Activated naive CD8-positive, alpha-beta T cell (primary cell): ENCODE measurements around the gene TCERG1L.

Source experiments
- H3K27ac Mint-ChIP-seq: one replicate; pipeline ENCODE4 v1.8.0; 2021; ENCODE audit warnings: mixed read lengths
- H3K27me3 Mint-ChIP-seq: one replicate; pipeline ENCODE4 v1.8.0; 2021; ENCODE audit warnings: mixed read lengths
- H3K36me3 Mint-ChIP-seq: one replicate; pipeline ENCODE4 v1.8.0; 2021; ENCODE audit warnings: mixed read lengths
- H3K4me1 Mint-ChIP-seq: one replicate; pipeline ENCODE4 v1.8.0; 2021; ENCODE audit warnings: low read depth, mixed read lengths
- H3K4me3 Mint-ChIP-seq: one replicate; pipeline ENCODE4 v1.8.0; 2021; ENCODE audit warnings: mild to moderate bottlenecking, mixed read lengths
- H3K9me3 Mint-ChIP-seq: one replicate; pipeline ENCODE4 v1.8.0; 2021; ENCODE audit warnings: low read depth, mixed read lengths

TCERG1L gene

DNA sequence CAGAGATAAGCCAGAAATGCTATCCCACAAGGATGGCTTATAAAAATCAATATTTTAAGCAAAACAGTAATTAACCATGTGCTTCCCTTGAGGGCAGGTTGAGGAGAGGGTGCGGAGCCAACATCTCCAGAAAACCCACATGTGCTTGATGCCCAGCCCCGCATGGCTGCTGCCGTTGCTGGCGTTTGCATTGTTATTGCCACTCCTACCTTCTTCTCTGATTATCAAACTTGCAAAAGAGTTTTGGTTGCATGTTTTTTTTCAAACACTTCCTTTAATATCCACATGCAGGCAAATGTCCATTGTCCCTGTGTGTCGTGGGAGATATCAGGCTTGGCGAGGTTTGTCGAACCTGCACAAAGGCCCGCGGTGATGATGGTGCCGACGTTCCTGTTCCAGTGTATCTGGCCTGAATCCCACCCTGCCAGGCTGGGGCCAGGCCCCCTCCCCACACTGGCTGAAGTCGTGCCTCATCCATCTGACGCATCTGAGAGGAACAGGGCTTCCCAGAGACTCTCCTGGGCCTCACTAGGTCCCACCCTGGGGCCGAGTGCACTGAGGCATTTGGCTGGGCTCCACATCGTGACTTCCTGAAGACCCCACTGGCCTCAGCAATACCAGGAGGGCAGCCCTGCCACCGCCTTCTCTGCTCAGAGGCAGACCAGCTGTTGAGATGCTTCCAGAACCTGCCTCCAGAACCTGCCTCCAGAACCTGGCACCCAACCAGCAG is 40.9 kb downstream of the TCERG1L start:
- H3K4me1 Mint-ChIP-seq = no peaks in the 10 kb centered on the region
- no peaks in the 10 kb centered on the region for H3K9me3 Mint-ChIP-seq
- no peak overlapping the region for H3K27ac Mint-ChIP-seq
- no peaks in the 10 kb centered on the region for H3K36me3 Mint-ChIP-seq
- peaks cover 3% of the 10 kb centered on the region for H3K27me3 Mint-ChIP-seq
- no peak overlapping the region for H3K4me3 Mint-ChIP-seq

DNA sequence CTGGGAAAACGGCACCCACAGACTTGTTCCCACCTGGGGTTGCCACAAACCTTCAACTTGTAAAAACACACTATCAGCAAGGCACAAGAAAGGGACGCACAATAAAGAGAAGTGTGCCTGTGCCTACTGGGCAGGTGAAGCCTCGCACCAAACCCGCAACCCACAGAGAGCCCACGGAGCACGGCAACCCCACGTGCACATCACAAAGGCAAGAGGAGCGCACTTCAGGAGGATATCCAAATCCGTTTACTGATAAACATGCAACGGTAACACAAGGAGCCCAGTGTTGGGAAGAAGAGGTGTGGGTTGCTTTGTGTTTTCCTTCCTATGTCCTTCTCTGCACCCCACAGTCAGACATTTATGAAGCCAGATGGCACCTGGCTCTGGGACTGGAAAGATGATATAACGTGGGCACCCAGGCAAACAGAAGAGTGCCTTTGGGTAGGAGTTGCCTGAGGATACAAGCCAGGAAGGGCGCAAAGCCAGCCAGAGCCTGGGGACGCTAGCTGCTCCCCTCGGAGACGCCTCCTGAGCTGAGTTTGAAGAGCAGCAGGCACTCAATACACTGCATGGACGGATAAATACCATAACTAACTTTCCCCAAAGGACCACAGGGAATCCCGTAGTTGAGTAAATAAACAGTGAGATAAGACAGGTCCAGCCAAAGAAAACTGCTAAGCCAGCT is 41.6 kb downstream of the TCERG1L start:
- no peaks in the 10 kb centered on the region for H3K4me1 Mint-ChIP-seq
- peaks cover 3% of the 10 kb centered on the region for H3K27me3 Mint-ChIP-seq
- H3K4me3 Mint-ChIP-seq = no peak overlapping the region
- no peaks in the 10 kb centered on the region for H3K9me3 Mint-ChIP-seq
- no peak overlapping the region for H3K27ac Mint-ChIP-seq
- H3K36me3 Mint-ChIP-seq = no peaks in the 10 kb centered on the region

DNA sequence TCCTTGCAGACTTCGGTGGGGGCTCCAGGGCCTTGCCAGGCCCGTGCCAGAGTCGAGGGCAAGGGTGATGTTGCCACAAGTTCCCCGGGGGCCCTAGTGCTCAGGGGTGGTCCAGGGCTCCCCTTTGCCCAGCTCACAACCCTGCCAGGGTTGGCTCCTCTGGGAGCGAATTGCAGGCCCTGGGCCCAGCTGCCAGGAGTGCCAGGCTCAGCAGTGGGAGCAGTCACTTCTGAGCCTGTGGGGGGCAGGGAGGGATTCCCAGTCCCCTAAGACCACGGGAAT is 43.8 kb downstream of the TCERG1L start:
- Mint-ChIP-seq H3K27ac (no peak overlapping the region), H3K4me1 (no peaks in the 10 kb centered on the region), H3K9me3 (no peaks in the 10 kb centered on the region), H3K27me3 (peaks cover 3% of the 10 kb centered on the region), H3K4me3 (no peak overlapping the region), H3K36me3 (no peaks in the 10 kb centered on the region)

DNA sequence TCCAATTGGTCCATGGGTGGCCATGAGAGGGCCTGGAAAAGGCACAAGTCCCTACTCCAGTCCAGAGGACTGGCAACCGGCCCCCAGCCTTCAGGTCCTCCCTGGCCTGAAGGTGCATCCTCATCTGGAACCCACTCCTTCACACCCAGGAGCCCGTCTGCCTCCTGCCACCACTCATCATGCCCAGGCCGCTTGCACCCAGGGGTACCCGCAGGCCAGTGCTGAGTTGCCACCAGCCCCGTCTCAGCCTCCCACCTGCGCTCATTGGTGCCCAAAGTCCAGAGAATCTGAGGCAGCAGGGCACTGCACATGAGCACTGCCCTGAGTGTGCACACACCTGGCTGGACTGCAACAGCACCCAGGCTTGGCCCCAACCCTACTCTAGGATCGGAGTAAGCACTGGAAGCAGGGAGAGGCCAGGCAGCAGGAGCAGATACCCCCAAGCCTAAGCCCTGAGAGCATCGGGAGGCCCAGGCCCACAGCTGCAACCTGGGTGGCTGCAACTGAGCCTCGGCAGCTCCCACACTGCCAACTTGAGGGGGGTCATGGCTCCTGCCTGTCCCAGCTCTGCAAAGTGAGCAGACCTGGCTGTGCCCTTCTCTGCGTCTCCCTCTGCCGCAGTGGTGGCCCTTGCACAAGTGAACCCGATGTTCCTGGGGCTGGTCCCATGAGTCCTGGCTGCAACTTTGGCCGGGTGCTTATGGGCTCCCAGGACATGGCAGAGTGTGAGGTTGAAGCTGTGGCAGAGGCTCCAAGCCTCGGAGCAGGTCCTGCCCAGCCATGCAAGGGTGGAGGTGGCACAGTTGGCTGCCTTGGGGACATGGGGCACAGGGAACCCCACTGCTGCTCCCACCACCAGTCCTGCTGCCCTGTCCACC is 44.3 kb downstream of the TCERG1L start:
- no peaks in the 10 kb centered on the region for H3K36me3 Mint-ChIP-seq
- peaks cover 3% of the 10 kb centered on the region for H3K27me3 Mint-ChIP-seq
- no peak overlapping the region for H3K4me3 Mint-ChIP-seq
- no peak overlapping the region for H3K27ac Mint-ChIP-seq
- no peaks in the 10 kb centered on the region for H3K9me3 Mint-ChIP-seq
- no peaks in the 10 kb centered on the region for H3K4me1 Mint-ChIP-seq

DNA sequence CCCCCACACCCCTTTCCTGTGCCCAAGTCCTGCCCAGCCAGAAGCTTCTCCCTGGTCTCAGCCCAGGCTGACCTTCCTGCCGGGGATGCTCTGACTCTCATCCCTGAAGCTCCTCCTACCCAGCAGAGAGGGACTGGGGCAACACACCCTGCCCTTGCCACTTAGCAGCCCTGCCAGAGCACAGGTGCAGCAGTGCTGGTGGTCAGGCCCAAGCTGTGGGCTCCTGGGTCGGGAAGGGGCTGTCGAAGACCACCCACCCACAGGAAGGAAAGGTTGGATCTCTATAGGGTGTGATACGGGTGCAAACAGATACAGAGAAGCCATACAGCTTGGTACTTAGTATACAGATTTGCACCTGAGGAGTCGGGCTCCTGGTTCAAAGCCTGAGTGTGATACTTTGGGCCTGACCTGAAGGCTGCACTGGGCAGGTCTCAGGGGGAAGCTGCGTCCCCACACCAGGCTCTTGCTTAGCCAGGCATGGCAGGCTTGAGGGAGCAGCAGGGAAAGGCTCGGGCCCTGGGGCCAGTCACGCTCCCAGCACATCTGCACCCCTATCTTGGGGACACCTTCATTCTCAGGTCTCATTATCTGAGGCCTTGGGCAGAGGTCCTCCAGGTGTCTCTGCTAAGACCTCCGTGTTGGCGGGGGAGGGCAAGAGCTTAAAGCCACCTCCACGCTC is 47.3 kb downstream of the TCERG1L start:
- Mint-ChIP-seq H3K4me1 (no peaks in the 10 kb centered on the region), H3K27me3 (peaks cover 5% of the 10 kb centered on the region), H3K36me3 (no peaks in the 10 kb centered on the region), H3K27ac (no peak overlapping the region), H3K9me3 (no peaks in the 10 kb centered on the region), H3K4me3 (no peak overlapping the region)

DNA sequence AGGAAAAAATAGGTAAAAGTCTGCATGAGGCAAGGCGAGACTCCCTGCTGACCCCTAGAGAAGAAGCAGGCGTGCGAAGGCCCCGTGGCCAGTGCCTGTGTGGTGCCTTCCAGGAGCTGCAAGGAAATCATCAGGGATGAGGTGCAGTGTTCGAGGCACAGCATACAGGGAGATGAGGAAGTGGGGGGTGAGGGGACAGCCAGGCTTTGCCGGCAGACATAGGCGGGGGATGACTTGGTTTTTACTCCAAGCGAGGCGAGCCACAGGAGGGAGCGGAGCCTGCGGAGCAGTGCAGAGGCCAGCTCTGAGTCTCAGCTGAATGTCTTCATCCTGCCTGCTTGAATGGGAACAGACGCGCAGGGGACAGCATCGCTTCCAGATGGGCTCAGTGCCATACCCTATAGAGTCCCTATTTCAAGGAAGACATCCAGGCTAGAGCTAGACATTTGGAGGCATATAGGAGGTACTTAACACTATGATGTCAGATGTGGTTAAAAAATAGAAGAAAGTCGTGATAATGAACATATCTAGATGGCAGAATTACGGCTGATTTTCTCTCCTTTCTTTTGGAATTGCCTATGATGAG is 49.5 kb downstream of the TCERG1L start:
- no peaks in the 10 kb centered on the region for H3K9me3 Mint-ChIP-seq
- H3K36me3 Mint-ChIP-seq = no peaks in the 10 kb centered on the region
- no peak overlapping the region for H3K27ac Mint-ChIP-seq
- no peak overlapping the region for H3K4me3 Mint-ChIP-seq
- H3K27me3 Mint-ChIP-seq = peaks cover 1% of the 10 kb centered on the region
- H3K4me1 Mint-ChIP-seq = no peaks in the 10 kb centered on the region

DNA sequence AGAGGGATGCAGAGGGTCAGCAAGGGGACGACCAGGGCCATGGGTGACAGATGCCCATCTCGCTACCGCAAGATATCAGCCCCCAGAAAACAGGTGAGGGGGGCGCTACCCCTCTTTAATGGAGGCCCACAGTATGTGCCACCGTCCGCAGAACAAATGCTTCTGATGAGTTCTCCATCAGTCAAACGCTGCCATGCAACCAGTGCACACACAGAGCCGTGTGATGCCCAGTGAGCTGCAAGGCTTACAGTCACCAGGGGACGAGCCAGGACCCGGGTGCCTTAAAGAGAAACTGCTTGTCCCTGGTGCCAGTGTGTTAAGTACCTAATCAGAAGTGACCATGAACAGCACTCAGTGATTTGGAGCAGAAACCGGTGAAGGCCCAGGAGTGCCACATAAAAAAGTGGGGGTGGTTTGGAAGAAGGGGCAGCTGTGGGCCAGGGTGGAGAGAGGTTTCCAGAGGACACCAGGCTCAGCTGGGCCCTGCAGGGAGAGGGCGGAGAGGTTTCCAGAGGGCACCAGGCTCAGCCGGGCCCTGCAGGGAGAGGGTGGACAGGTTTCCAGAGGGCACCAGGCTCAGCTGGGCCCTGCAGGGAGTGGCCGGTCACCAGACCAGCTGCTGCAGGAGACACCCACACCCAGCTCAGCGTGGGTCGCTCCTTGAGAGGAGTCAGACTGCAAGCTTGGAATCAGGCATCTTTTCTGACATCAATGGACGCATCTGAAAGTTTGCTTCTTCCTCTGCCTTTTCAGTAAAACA is 50.9 kb downstream of the TCERG1L start:
- no peaks in the 10 kb centered on the region for H3K9me3 Mint-ChIP-seq
- H3K36me3 Mint-ChIP-seq = no peaks in the 10 kb centered on the region
- H3K4me1 Mint-ChIP-seq = no peaks in the 10 kb centered on the region
- no peak overlapping the region for H3K4me3 Mint-ChIP-seq
- H3K27ac Mint-ChIP-seq = no peak overlapping the region
- H3K27me3 Mint-ChIP-seq = peaks cover 1% of the 10 kb centered on the region

DNA sequence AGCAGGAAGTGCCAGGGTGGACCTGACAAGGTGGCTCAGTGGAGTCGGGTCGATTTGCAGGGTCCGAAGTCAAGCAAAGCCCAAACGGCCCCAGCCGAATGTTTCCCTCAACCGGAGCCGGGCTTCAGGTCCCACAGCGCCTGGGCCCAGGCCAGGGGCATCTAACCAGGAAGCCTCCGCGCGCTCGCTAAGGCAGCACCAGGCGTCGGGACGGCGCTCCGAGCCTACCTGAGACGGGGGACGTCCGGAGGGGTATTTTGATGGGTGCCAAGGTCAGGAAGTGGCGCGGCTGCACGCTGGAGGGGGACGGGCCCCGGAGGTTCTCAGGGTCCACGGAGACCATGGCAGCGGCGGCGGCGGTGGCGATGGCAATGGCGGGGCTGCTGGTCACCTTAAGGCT is 51.5 kb downstream of the TCERG1L start:
- H3K4me1 Mint-ChIP-seq = no peaks in the 10 kb centered on the region
- H3K36me3 Mint-ChIP-seq = no peaks in the 10 kb centered on the region
- H3K9me3 Mint-ChIP-seq = no peaks in the 10 kb centered on the region
- H3K27me3 Mint-ChIP-seq = peaks cover 1% of the 10 kb centered on the region
- H3K27ac Mint-ChIP-seq = no peak overlapping the region
- no peak overlapping the region for H3K4me3 Mint-ChIP-seq

DNA sequence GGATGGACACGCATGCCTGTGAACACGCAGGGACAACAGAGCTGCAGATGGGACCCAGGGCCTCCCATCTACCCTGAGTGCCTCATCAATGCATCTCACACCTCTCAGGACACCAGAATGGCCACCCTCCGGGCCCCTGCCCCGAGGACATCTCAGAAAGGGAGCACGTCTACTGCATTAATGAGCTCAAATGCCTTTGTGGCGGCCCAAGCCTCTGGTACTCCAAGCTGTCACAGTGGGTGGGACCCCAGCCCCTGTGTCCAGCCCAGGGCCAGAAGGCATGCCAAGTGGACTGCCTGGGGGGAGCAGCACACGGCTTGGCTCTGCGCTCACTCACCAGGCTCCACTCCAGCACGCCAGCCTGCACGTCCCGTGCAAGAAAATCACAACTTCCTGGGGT is 52.0 kb downstream of the TCERG1L start:
- H3K36me3 Mint-ChIP-seq = no peaks in the 10 kb centered on the region
- no peaks in the 10 kb centered on the region for H3K4me1 Mint-ChIP-seq
- H3K4me3 Mint-ChIP-seq = no peak overlapping the region
- no peak overlapping the region for H3K27ac Mint-ChIP-seq
- no peaks in the 10 kb centered on the region for H3K9me3 Mint-ChIP-seq
- H3K27me3 Mint-ChIP-seq = peaks cover 1% of the 10 kb centered on the region

DNA sequence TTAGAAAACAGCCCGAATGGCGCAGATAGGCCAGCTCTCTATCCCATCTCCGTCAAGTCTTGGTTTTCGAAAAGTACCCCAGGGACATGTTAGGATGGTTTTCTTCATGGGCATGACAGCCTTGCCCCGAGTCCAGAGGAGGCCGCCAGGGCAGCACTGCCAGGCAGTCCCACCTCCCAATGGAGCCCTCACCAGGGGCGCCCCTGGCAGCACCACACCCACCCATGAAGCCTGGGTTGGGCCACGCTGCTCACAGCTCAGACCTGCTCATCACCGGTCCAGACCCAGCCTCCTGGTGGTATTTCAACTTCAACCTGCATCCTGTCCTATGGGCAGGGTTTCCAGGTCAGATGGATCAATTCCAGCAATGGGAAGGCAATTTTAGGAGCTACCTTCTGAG is 53.3 kb downstream of the TCERG1L start:
- Mint-ChIP-seq H3K36me3 (no peaks in the 10 kb centered on the region), H3K27me3 (peaks cover 5% of the 10 kb centered on the region), H3K4me1 (no peaks in the 10 kb centered on the region), H3K9me3 (no peaks in the 10 kb centered on the region), H3K27ac (no peak overlapping the region), H3K4me3 (no peak overlapping the region)

DNA sequence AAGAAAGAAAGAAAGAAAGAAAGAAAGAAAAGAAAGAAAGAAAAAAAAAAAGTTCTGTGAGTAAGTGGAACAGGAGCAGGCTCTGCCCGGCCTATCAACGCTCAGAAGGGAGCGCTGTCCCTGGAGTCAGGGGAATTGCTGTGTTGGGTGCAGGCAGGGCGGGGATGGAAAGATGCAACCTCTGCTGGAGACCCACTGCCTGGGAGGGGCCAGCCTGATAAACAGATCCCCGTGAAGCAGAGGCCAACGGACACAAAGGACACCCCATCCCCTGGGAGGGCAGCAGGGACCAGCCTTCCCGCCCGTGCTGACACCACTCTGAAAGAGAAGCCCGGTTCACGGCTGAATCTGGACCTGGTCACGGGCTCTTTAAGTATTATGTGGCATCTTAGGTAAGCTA is 54.5 kb downstream of the TCERG1L start:
- Mint-ChIP-seq H3K4me1 (no peaks in the 10 kb centered on the region), H3K9me3 (no peaks in the 10 kb centered on the region), H3K36me3 (no peaks in the 10 kb centered on the region), H3K4me3 (no peak overlapping the region), H3K27me3 (peaks cover 9% of the 10 kb centered on the region), H3K27ac (no peak overlapping the region)

DNA sequence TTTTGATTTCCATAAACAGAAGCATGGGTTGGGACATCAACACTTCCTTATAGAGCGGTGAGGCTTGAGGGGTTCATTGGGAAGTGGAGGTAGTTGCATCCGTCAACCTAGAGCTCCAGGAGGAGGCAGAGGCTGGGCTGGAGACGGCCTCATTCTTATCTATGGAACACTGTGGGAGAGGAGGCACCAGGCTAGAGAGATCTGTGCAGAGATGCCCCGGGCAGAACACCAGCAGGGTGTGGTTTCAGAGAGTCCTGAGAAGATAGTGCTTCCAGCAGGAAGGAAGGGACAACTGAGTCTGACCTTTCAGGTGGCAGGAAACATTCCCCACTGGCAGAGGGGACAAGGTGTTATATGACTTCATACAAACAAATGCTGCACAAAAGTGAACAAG is 56.7 kb downstream of the TCERG1L start:
- Mint-ChIP-seq H3K9me3 (no peaks in the 10 kb centered on the region), H3K4me3 (no peak overlapping the region), H3K27ac (no peak overlapping the region)

DNA sequence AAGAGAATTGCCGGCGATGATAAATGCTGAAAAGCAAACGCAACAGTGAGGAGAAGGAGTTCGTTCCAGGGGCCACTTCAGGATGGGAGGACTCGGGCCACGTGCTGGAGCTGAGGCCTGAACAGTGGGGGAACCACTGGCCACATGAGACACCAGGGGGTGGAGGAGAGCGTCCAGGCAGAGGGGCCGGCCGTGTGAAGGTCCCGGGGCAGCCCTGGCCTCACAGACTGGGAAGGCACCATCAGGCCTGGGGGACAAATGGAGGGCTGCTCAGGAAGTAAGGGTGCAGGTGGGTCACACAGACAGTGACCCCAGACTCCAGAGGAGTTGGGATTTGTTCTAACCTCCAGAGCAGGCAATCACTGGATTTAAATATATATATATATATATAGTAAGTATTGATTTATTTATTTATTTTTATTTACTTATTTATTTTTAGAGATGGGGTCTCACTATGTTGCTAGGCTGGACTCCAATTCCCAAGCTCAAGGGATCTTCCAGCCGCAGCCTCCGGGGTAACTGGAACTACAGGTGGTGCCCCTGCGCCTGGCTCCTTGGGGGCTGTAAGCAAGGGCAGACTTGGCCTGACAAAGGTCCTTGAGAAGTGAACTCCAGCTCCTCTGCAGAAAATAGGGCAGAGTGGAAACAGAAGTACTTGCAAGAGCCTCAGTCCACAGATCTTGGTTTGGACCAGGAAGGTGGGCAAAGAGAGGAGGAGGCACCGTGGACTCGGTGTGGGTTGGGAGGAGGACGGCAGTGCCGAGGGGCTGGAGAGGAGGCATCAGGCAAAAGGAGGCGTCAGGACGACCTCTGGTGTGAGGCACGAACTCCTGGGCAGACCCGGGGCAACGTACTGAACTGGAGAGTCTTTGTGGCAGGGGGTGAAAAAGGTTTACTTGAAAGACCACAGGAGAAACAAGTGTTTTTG is 57.3 kb downstream of the TCERG1L start:
- H3K9me3 Mint-ChIP-seq = no peaks in the 10 kb centered on the region
- no peaks in the 10 kb centered on the region for H3K4me1 Mint-ChIP-seq
- H3K27me3 Mint-ChIP-seq = peaks cover 11% of the 10 kb centered on the region
- no peak overlapping the region for H3K4me3 Mint-ChIP-seq
- no peaks in the 10 kb centered on the region for H3K36me3 Mint-ChIP-seq
- no peak overlapping the region for H3K27ac Mint-ChIP-seq

More for the DNA sequence above, 56.7 kb downstream of the TCERG1L start:
- Mint-ChIP-seq H3K27me3 (peaks cover 11% of the 10 kb centered on the region), H3K4me1 (no peaks in the 10 kb centered on the region), H3K36me3 (no peaks in the 10 kb centered on the region)
